Endodermal cell (in vitro differentiated cells): ENCODE data around the gene OLFML2A. TPM values are rescaled to one million over a fixed set of nuclear protein-coding genes. Genes with fewer than 3 reads are reported as not detected.
A peak's percentile ranks its signal among the peaks of the same experiment; 100 is the strongest.

Experiments used
- DNase-seq: peaks from one replicate; pipeline ENCODE4 v3.0.0-alpha.2; 2017
- H3K27ac ChIP-seq: 2 replicates; pipeline ENCODE4 v1.5.1; 2013; ENCODE audit warnings: mild to moderate bottlenecking, low read depth, low read length, moderate library complexity
- H3K27me3 ChIP-seq: 2 replicates; pipeline ENCODE4 v1.6.1; 2013; ENCODE audit warnings: mild to moderate bottlenecking, low read length, moderate library complexity; ENCODE audit not compliant: insufficient read depth, control insufficient read depth, poor library complexity, severe bottlenecking
- H3K36me3 ChIP-seq: 2 replicates; pipeline ENCODE4 v1.7.0; 2013; ENCODE audit warnings: mild to moderate bottlenecking, low read length, moderate library complexity; ENCODE audit not compliant: control insufficient read depth, insufficient read depth
- H3K4me1 ChIP-seq: one replicate; pipeline ENCODE4 v1.7.0; 2013; ENCODE audit warnings: low read length; ENCODE audit not compliant: control insufficient read depth, insufficient read depth
- H3K4me3 ChIP-seq: 2 replicates; pipeline ENCODE4 v1.5.1; 2013; ENCODE audit warnings: mild to moderate bottlenecking, low read length, moderate library complexity
- H3K9ac ChIP-seq: 2 replicates; pipeline ENCODE4 v1.6.1; 2013; ENCODE audit warnings: mild to moderate bottlenecking, low read length, moderate library complexity; ENCODE audit not compliant: poor library complexity, severe bottlenecking; ENCODE audit errors: extremely low read depth
- H3K9me3 ChIP-seq: 2 replicates; pipeline ENCODE4 v1.6.1; 2013; ENCODE audit warnings: mild to moderate bottlenecking, low read length, moderate library complexity; ENCODE audit not compliant: control insufficient read depth
- H3K27ac Mint-ChIP-seq: 2 replicates; pipeline ENCODE4 v1.8.0; 2020; ENCODE audit warnings: mixed read lengths
- H3K27me3 Mint-ChIP-seq: 2 replicates; pipeline ENCODE4 v1.8.0; 2021; ENCODE audit warnings: mild to moderate bottlenecking, mixed read lengths; ENCODE audit not compliant: insufficient read depth
- H3K36me3 Mint-ChIP-seq: 2 replicates; pipeline ENCODE4 v1.8.0; 2020; ENCODE audit warnings: low read depth, mixed read lengths
- H3K4me1 Mint-ChIP-seq: 2 replicates; pipeline ENCODE4 v1.8.0; 2020; ENCODE audit warnings: mixed read lengths
- H3K4me3 Mint-ChIP-seq: 2 replicates; pipeline ENCODE4 v1.8.0; 2020; ENCODE audit warnings: mild to moderate bottlenecking, moderate library complexity, mixed read lengths
- H3K9me3 Mint-ChIP-seq: 2 replicates; pipeline ENCODE4 v1.8.0; 2020; ENCODE audit warnings: mild to moderate bottlenecking, mixed read lengths
- CTCF ChIP-seq: fragments of 200-600 bp; sonication (generic); conservative IDR thresholded peaks from 2 replicates; pipeline ENCODE4 v1.5.0; 2021; ENCODE audit warnings: antibody characterized with exemption, mild to moderate bottlenecking
- WGBS, 2 experiments: methylation state at CpG; one replicate each; pipeline versions ENCODE4 v1.1.5 to v1.1.7; 2013; ENCODE audit warnings: missing lambda C conversion rate in 2 of 2, mixed read lengths in 1 of 2; ENCODE audit not compliant: insufficient coverage in 1 of 2, insufficient read length in 1 of 2; 5-methylcytosine and 5-hydroxymethylcytosine counted together
- total RNA-seq, 2 donors: library from RNA; stranded (reverse); fragmentation: NEBNext Ultra II Directional in 1 of 2; extraction: Animal tissue kit (Norgen Biotek cat#: 25700) in 1 of 2; gene quantifications; 2 replicates in 1 of 2; 3 replicates in 1 of 2; pipeline ENCODE4 v1.2.1, GENCODE V29; 2021

The OLFML2A gene
- total RNA-seq, 2 donors from 2014 or later, result 28.1 to 31.2 TPM

GRCh38 chr9:124849801-124850200 is 72.9 kb downstream of the OLFML2A start:
- no peaks in the 10 kb centered on the region for H3K36me3 ChIP-seq
- TF ChIP-seq CTCF, result no peak
- Mint-ChIP-seq H3K27me3 (peaks cover 1% of the 10 kb centered on the region), H3K27ac (no peak overlapping the region), H3K4me1 (peaks cover 15% of the 10 kb centered on the region), H3K9me3 (no peaks in the 10 kb centered on the region), H3K36me3 (no peaks in the 10 kb centered on the region), H3K4me3 (no peak overlapping the region)
- WGBS, 2 experiments, result 83 to 93% methylated on average over 10 of the region's 10 CpGs
- H3K27ac ChIP-seq, result no peak overlapping the region
- H3K4me1 ChIP-seq, result no peaks in the 10 kb centered on the region
- no peak overlapping the region for H3K4me3 ChIP-seq
- DNase-seq, result no peak
- no peak overlapping the region for H3K9ac ChIP-seq
- no peaks in the 10 kb centered on the region for H3K27me3 ChIP-seq
- no peaks in the 10 kb centered on the region for H3K9me3 ChIP-seq

- Mint-ChIP-seq H3K36me3 (peaks cover 2% of the 10 kb centered on the region), H3K27ac (peak overlapping the region; percentile 74), H3K4me3 (peak overlapping the region; percentile 56), H3K27me3 (peaks cover 1% of the 10 kb centered on the region), H3K9me3 (no peaks in the 10 kb centered on the region), H3K4me1 (peaks cover 11% of the 10 kb centered on the region)
- H3K9ac ChIP-seq, result no peak overlapping the region
- no peaks in the 10 kb centered on the region for H3K4me1 ChIP-seq
- peak overlapping the region; percentile 74 for H3K4me3 ChIP-seq
- H3K27me3 ChIP-seq, result no peaks in the 10 kb centered on the region
- DNase-seq, result no peak
- no peak overlapping the region for H3K27ac ChIP-seq
- peaks cover 4% of the 10 kb centered on the region for H3K36me3 ChIP-seq
- H3K9me3 ChIP-seq, result no peaks in the 10 kb centered on the region
- 86 to 92% methylated on average over 8 to 13 of the region's 13 CpGs for WGBS, 2 experiments
- TF ChIP-seq CTCF, result no peak
Observed at GRCh38 chr9:124852121-124852828, 75.3 kb downstream of the OLFML2A start.

GRCh38 chr9:124852829-124853531 is 76.0 kb downstream of the OLFML2A start, which contains the start of gene WDR38:
Gene WDR38, plus strand, starts transcription at chr9:124853460. Its CDS starts 72 bp downstream, at chr9:124853532.
- no peak within 1 kb of the TSS for H3K27ac ChIP-seq
- Mint-ChIP-seq H3K27ac (peak within 1 kb of the TSS; percentile 74), H3K36me3 (peaks cover 9% of the 10 kb centered on the region)

More at GRCh38 chr9:124852829-124853531, 76.0 kb downstream of the OLFML2A start, which contains the start of gene WDR38:
- peaks cover 1% of the 10 kb centered on the region for H3K27me3 Mint-ChIP-seq
- Histone ChIP-seq H3K9me3 (no peaks in the 10 kb centered on the region), H3K4me3 (peak within 1 kb of the TSS; percentile 74), H3K36me3 (peaks cover 11% of the 10 kb centered on the region), H3K27me3 (no peaks in the 10 kb centered on the region), H3K4me1 (no peaks in the 10 kb centered on the region), H3K9ac (peak within 1 kb of the TSS; percentile 39)
- WGBS, 2 experiments, result 2 to 4% methylated on average over 11 to 51 of the region's 51 CpGs
- no peaks in the 10 kb centered on the region for H3K9me3 Mint-ChIP-seq
- H3K4me1 Mint-ChIP-seq, result peaks cover 11% of the 10 kb centered on the region
- peak within 1 kb of the TSS; percentile 56 for H3K4me3 Mint-ChIP-seq
- peak; percentile 100 for TF ChIP-seq CTCF
- DNase-seq, result peak; percentile 93
